Ovary (tissue), 9 donors: Measurements from ENCODE around the gene ACVR1B. TPM values are rescaled to one million over a fixed set of nuclear protein-coding genes. Genes with fewer than 3 reads are reported as not detected.
A peak's percentile ranks its signal among the peaks of the same experiment; 100 is the strongest.

Source experiments
- DNase-seq, 5 donors: peaks; one replicate each; pipeline ENCODE4 v3.0.0-alpha.2; 2019 to 2020
- H3K27ac ChIP-seq, 2 donors: fragments of 200-600 bp; one replicate each; pipeline versions ENCODE4 v1.5.1 to v1.8.0; 2019 to 2022
- H3K27me3 ChIP-seq: fragments of 200-600 bp; one replicate; pipeline ENCODE4 v1.8.0; 2022
- H3K36me3 ChIP-seq: fragments of 200-600 bp; sonication (generic); one replicate; pipeline ENCODE4 v1.5.1; 2019
- H3K4me1 ChIP-seq: one replicate; pipeline ENCODE4 v1.8.1; 2013; ENCODE audit warnings: mild to moderate bottlenecking, moderate library complexity; ENCODE audit not compliant: insufficient read depth
- H3K4me3 ChIP-seq: fragments of 200-600 bp; sonication (generic); one replicate; pipeline ENCODE4 v1.5.1; 2017
- H3K9me3 ChIP-seq, 2 donors: fragments of 200-600 bp in 1 of 2; sonication (generic) in 1 of 2; one replicate each; pipeline versions ENCODE4 v1.5.1 to v1.8.1; 2013 to 2019; ENCODE audit warnings: mild to moderate bottlenecking in 1 of 2, moderate library complexity in 1 of 2
- CTCF ChIP-seq, 3 donors: fragments of 450-650 bp in 2 of 3; fragments of 200-600 bp in 1 of 3; IDR thresholded peaks; one replicate each; pipeline versions ENCODE4 v1.5.1 to v1.8.0; 2016 to 2022; ENCODE audit warnings: antibody characterized with exemption in 3 of 3, mild to moderate bottlenecking in 1 of 3
- EP300 ChIP-seq: sonication (generic); formaldehyde crosslinking; IDR thresholded peaks from one replicate; pipeline ENCODE4 v1.6.1; 2017; ENCODE audit warnings: antibody characterized with exemption
- POLR2A ChIP-seq: fragments of 450-650 bp; IDR thresholded peaks from one replicate; pipeline ENCODE4 v1.6.1; 2017; ENCODE audit warnings: antibody characterized with exemption, mild to moderate bottlenecking, moderate library complexity
- WGBS, 3 donors: extraction: QIAGEN DNeasy Blood & Tissue Kit in 1 of 3; methylation state at CpG; one replicate each; pipeline versions ENCODE4 v1.1.5 to v1.1.7; 2013 to 2017; 5-methylcytosine and 5-hydroxymethylcytosine counted together
- intact Hi-C, 4 donors: fragments of 100-400 bp; cut with DNase I; formaldehyde crosslinking; loops; one replicate each; pipeline versions ENCODE4 v1.11.0 to v1.15.1; 2022 to 2023
- polyA plus RNA-seq, 2 donors: library from polyadenylated mRNA; stranded (reverse); fragments of 200-250 nt in 1 of 2; fragments of 350-450 nt in 1 of 2; fragmentation: Illumina TruSeq in 1 of 2; extraction: RNeasy Lipid Tissue Mini Kit (QIAGEN cat#74804) in 1 of 2; gene quantifications; one replicate each; pipeline ENCODE4 v1.2.3, GENCODE V29; 2013 to 2014
- total RNA-seq, 7 donors: library from RNA; depleted of rRNA in 2 of 7; stranded (reverse); fragments of >200 nt in 2 of 7; fragmentation: NEBNext Ultra II Directional in 3 of 7; extraction: Animal tissue kit (Norgen Biotek cat#: 25700) in 3 of 7; gene quantifications; one replicate each; pipeline versions ENCODE4 v1.1.0 to v1.2.4, GENCODE V29; 2016 to 2023
- donor health status: DM: no; HTN: no; CAD: no; lungs with moderate emphysema.
- donor health status: DM: no; HTN: no; CAD: no.
- donor health status: Bipolar disorder and iron deficiency.
- donor health status: DM: yes; HTN: yes; CAD: no.
- donor health status: DM: no; HTN: no; CAD: no.
- donor health status: DM: yes; HTN: yes; CAD: no.

Gene ACVR1B
- total and polyA plus RNA-seq, 9 donors: 6.9 to 27.3 (median 19.1) TPM

DNA sequence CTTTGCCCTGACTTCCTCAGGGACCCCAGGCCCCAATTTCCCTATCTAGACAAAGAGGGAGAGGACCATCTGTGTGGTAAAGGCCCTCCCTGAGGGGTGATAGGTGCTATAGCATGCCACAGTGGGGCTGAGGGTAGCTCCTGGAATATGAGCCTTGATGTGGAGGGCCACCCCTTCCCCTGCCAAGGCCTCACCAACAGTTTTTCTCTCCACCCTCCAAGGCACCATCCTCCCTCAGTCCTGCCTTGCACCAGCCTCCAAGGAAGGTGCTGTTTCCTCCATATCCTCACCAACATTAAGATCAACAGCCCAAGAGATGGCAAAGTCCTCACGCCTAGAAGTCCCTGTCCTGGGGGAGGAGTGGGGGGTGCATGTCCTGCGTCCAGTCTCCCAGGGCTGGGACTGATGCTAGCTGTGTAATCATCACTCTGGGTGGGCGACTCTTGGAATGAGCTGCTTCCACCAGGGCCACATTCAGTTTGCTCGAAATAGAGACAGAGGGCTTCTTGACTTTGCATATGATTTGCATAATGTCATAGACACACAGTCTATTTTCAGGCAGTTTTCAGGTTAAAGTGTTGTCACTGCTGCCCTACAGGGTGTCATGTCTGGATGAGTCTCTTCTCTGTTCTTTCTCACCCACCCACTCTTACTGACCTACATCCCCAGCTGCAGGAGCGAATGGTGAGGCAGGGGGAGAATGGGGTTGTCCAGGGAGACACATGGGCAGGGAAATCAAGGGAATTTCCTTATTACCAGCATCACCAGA is 26.8 kb upstream of the ACVR1B start:
- Histone ChIP-seq H3K9me3 (no peaks in the 10 kb centered on the region), H3K4me1 (peaks cover 10% of the 10 kb centered on the region), H3K4me3 (no peak overlapping the region), H3K27me3 (no peaks in the 10 kb centered on the region), H3K36me3 (no peaks in the 10 kb centered on the region), H3K27ac (no peak overlapping the region)
- intact Hi-C loops: no loop called here
- peak in 2 of 5 donors; percentile 5 to 12 for DNase-seq
- no peak for TF ChIP-seq EP300
- TF ChIP-seq POLR2A: no peak
- no peak for TF ChIP-seq CTCF (IDR thresholded peaks at IDR 0.05)
- 89 to 91% (median 90%) methylated on average over 5 of the region's 5 CpGs for WGBS, 3 donors

- H3K27ac ChIP-seq: no peak overlapping the region
- WGBS, 3 donors: 87 to 92% (median 88%) methylated on average over 3 of the region's 3 CpGs
- intact Hi-C loops: no loop called here
These were observed 26.0 kb upstream of the ACVR1B start for GRCh38 chr12:51925346-51926063.

DNA sequence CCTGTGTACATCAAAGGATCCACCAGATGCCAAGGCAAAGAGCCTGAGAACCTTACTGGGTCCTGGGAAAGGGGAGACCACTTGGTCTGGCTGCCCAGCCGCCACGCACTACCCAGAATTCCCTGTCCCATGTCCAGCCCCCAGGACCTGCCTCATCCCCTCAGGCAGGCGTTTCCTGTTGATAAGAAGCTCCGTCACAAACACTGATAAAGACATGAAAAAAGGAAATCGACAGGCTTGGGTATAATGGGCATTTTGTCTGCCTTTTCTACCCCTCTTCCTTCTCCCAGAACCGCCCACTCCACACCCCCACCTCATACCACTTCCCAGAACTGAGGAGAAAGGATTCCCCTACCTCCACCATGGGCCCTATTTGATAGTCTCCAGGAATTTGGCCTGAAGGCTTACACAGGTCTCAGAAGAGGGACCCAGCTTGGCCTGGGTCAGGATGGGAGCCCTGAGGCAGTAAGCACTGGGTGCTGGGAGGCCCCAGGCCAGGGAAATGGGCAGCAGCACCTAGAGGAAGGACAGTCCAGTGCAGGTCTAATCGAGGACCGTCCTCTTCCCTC is 25.4 kb upstream of the ACVR1B start:
- H3K36me3 ChIP-seq: no peaks in the 10 kb centered on the region
- H3K27me3 ChIP-seq: no peaks in the 10 kb centered on the region
- no peak for DNase-seq
- TF ChIP-seq CTCF (IDR thresholded peaks at IDR 0.05): no peak
- no peak for TF ChIP-seq EP300
- TF ChIP-seq POLR2A: no peak
- no peak overlapping the region for H3K4me3 ChIP-seq
- intact Hi-C loops: no loop called here
- peaks cover 10% of the 10 kb centered on the region for H3K4me1 ChIP-seq
- 69 to 79% (median 73%) methylated on average over 8 of the region's 8 CpGs for WGBS, 3 donors
- H3K27ac ChIP-seq: no peak overlapping the region
- H3K9me3 ChIP-seq: no peaks in the 10 kb centered on the region

More at GRCh38 chr12:51925346-51926063, 26.0 kb upstream of the ACVR1B start:
- Histone ChIP-seq H3K9me3 (no peaks in the 10 kb centered on the region), H3K4me1 (peaks cover 10% of the 10 kb centered on the region), H3K27me3 (no peaks in the 10 kb centered on the region), H3K36me3 (no peaks in the 10 kb centered on the region), H3K4me3 (no peak overlapping the region)
- no peak for DNase-seq
- TF ChIP-seq POLR2A: no peak
- no peak for TF ChIP-seq EP300
- TF ChIP-seq CTCF (IDR thresholded peaks at IDR 0.05): no peak

DNA sequence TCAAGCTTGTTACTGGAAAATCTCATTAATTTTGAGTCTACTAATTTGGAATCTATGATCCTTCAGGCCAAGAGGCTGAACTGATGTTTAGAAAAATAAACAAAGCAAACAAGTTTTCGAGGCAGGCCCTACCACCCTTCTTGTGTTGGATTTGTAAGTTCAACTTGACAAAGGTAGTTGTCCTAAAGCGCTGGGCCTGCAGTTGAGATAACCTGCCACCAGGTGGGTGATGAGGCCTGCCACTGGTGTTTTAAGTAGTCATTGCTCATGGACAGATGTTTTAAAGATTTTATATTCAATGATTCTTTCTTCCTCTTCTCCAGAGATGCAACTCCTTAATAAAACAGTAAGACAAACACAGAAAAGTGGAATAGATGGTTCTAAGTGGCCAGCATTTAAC is 24.8 kb upstream of the ACVR1B start:
- 89 to 95% (median 94%) methylated on average over 2 of the region's 2 CpGs for WGBS, 3 donors
- Histone ChIP-seq H3K4me1 (peaks cover 10% of the 10 kb centered on the region), H3K9me3 (no peaks in the 10 kb centered on the region), H3K27me3 (no peaks in the 10 kb centered on the region), H3K4me3 (no peak overlapping the region), H3K27ac (no peak overlapping the region), H3K36me3 (no peaks in the 10 kb centered on the region)
- intact Hi-C loops: no loop called here
- TF ChIP-seq CTCF (IDR thresholded peaks at IDR 0.05): no peak
- no peak for TF ChIP-seq POLR2A
- no peak for TF ChIP-seq EP300
- DNase-seq: no peak
